Skeletal muscle satellite cell (primary cell): ENCODE data around the gene TRAPPC5.
A peak's percentile ranks its signal among the peaks of the same experiment; 100 is the strongest.

Experiments
- H3K27me3 ChIP-seq: 2 replicates; pipeline ENCODE4 v1.7.0; 2013; ENCODE audit warnings: low read length; ENCODE audit not compliant: control insufficient read depth, insufficient read depth
- H3K36me3 ChIP-seq: 2 replicates; pipeline ENCODE4 v1.7.0; 2013; ENCODE audit warnings: mild to moderate bottlenecking, control low read depth, low read length; ENCODE audit not compliant: insufficient read depth
- H3K4me1 ChIP-seq: 2 replicates; pipeline ENCODE4 v1.7.0; 2013; ENCODE audit warnings: low read length; ENCODE audit not compliant: control insufficient read depth, insufficient read depth
- H3K4me2 ChIP-seq: 2 replicates; pipeline ENCODE4 v1.7.0; 2013; ENCODE audit warnings: mild to moderate bottlenecking, low read length
- H3K4me3 ChIP-seq: 2 replicates; pipeline ENCODE4 v1.7.0; 2013; ENCODE audit warnings: low read length
- H3K9ac ChIP-seq: 2 replicates; pipeline ENCODE4 v1.7.0; 2013; ENCODE audit warnings: mild to moderate bottlenecking, low read depth, low read length, moderate library complexity
- H3K9me3 ChIP-seq: replicated peaks from 2 replicates; pipeline ENCODE4 v1.7.0; 2013; ENCODE audit warnings: mild to moderate bottlenecking, control low read depth, low read length

TRAPPC5 gene

GRCh38 chr19:7679771-7680605 lies 645 bp upstream of the TRAPPC5 start:
- H3K9ac ChIP-seq: no peak overlapping the region

GRCh38 chr19:7681340-7682174 lies 924 bp downstream of the TRAPPC5 start:
- Histone ChIP-seq H3K4me3 (peak overlapping the region; percentile 98), H3K27me3 (peaks cover 19% of the 10 kb centered on the region), H3K36me3 (peaks cover 15% of the 10 kb centered on the region)

More at GRCh38 chr19:7679771-7680605, 645 bp upstream of the TRAPPC5 start:
- H3K27me3 ChIP-seq: peaks cover 22% of the 10 kb centered on the region
- peaks cover 9% of the 10 kb centered on the region for H3K4me1 ChIP-seq
- H3K36me3 ChIP-seq: peaks cover 15% of the 10 kb centered on the region
- H3K4me3 ChIP-seq: peak overlapping the region; percentile 98
- no peaks in the 10 kb centered on the region for H3K9me3 ChIP-seq
- H3K4me2 ChIP-seq: peak overlapping the region; percentile 91

GRCh38 chr19:7682175-7682855 lies 1.7 kb downstream of the TRAPPC5 start:
- Histone ChIP-seq H3K4me1 (peaks cover 9% of the 10 kb centered on the region), H3K4me3 (peak overlapping the region; percentile 98)

More at GRCh38 chr19:7681340-7682174, 924 bp downstream of the TRAPPC5 start:
- peak overlapping the region; percentile 91 for H3K4me2 ChIP-seq
- peaks cover 9% of the 10 kb centered on the region for H3K4me1 ChIP-seq
- H3K9me3 ChIP-seq: no peaks in the 10 kb centered on the region
- H3K9ac ChIP-seq: peak overlapping the region; percentile 99

GRCh38 chr19:7685546-7686445 lies 5.2 kb downstream of the TRAPPC5 start:
- H3K4me2 ChIP-seq: no peak overlapping the region
- no peak overlapping the region for H3K9ac ChIP-seq
- no peak overlapping the region for H3K4me3 ChIP-seq
- peaks cover 15% of the 10 kb centered on the region for H3K36me3 ChIP-seq
- peaks cover 6% of the 10 kb centered on the region for H3K4me1 ChIP-seq
- H3K9me3 ChIP-seq: no peaks in the 10 kb centered on the region
- H3K27me3 ChIP-seq: no peaks in the 10 kb centered on the region

More at GRCh38 chr19:7682175-7682855, 1.7 kb downstream of the TRAPPC5 start:
- H3K4me2 ChIP-seq: peak overlapping the region; percentile 91
- H3K36me3 ChIP-seq: peaks cover 15% of the 10 kb centered on the region
- no peak overlapping the region for H3K9ac ChIP-seq
- H3K9me3 ChIP-seq: no peaks in the 10 kb centered on the region
- H3K27me3 ChIP-seq: peaks cover 12% of the 10 kb centered on the region

GRCh38 chr19:7687177-7687576 lies 6.5 kb downstream of the TRAPPC5 start:
- Histone ChIP-seq H3K4me1 (peaks cover 2% of the 10 kb centered on the region), H3K4me3 (no peak overlapping the region), H3K9ac (no peak overlapping the region), H3K27me3 (no peaks in the 10 kb centered on the region), H3K4me2 (no peak overlapping the region), H3K36me3 (peaks cover 13% of the 10 kb centered on the region), H3K9me3 (no peaks in the 10 kb centered on the region)

- no peak overlapping the region for H3K4me2 ChIP-seq
- H3K36me3 ChIP-seq: no peaks in the 10 kb centered on the region
Observed at GRCh38 chr19:7689165-7689564, 8.5 kb downstream of the TRAPPC5 start.

GRCh38 chr19:7690779-7691258 lies 10.2 kb downstream of the TRAPPC5 start:
- Histone ChIP-seq H3K4me1 (no peaks in the 10 kb centered on the region), H3K9me3 (no peaks in the 10 kb centered on the region), H3K27me3 (peaks cover 5% of the 10 kb centered on the region), H3K4me3 (no peak overlapping the region), H3K36me3 (no peaks in the 10 kb centered on the region), H3K9ac (no peak overlapping the region), H3K4me2 (no peak overlapping the region)

More at GRCh38 chr19:7689165-7689564, 8.5 kb downstream of the TRAPPC5 start:
- Histone ChIP-seq H3K4me1 (no peaks in the 10 kb centered on the region), H3K27me3 (no peaks in the 10 kb centered on the region), H3K9ac (no peak overlapping the region), H3K4me3 (no peak overlapping the region), H3K9me3 (no peaks in the 10 kb centered on the region)

GRCh38 chr19:7691497-7691896 lies 10.9 kb downstream of the TRAPPC5 start:
- no peak overlapping the region for H3K9ac ChIP-seq
- H3K4me3 ChIP-seq: no peak overlapping the region
- no peaks in the 10 kb centered on the region for H3K36me3 ChIP-seq
- no peak overlapping the region for H3K4me2 ChIP-seq
- H3K9me3 ChIP-seq: no peaks in the 10 kb centered on the region
- H3K4me1 ChIP-seq: no peaks in the 10 kb centered on the region
- H3K27me3 ChIP-seq: peaks cover 5% of the 10 kb centered on the region

GRCh38 chr19:7692417-7693088 lies 11.9 kb downstream of the TRAPPC5 start:
- H3K27me3 ChIP-seq: peaks cover 9% of the 10 kb centered on the region
- H3K36me3 ChIP-seq: no peaks in the 10 kb centered on the region
- no peaks in the 10 kb centered on the region for H3K9me3 ChIP-seq
- H3K4me1 ChIP-seq: no peaks in the 10 kb centered on the region
- no peak overlapping the region for H3K4me3 ChIP-seq
- H3K4me2 ChIP-seq: no peak overlapping the region
- no peak overlapping the region for H3K9ac ChIP-seq

- Histone ChIP-seq H3K4me1 (no peaks in the 10 kb centered on the region), H3K36me3 (no peaks in the 10 kb centered on the region), H3K4me2 (no peak overlapping the region), H3K9ac (no peak overlapping the region), H3K27me3 (peaks cover 19% of the 10 kb centered on the region), H3K9me3 (no peaks in the 10 kb centered on the region), H3K4me3 (no peak overlapping the region)
Observed at GRCh38 chr19:7694499-7694898, 13.9 kb downstream of the TRAPPC5 start.
